SK-N-MC (cell line): ENCODE results near the gene NHSL2.

Source experiments
- EZH2 ChIP-seq: fragments of 200-600 bp; sonication (generic); IDR thresholded peaks from one replicate; pipeline ENCODE4 v1.6.1; 2017; ENCODE audit warnings: antibody characterized with exemption
- FOXP2 ChIP-seq: optimal IDR thresholded peaks from 2 replicates; pipeline ENCODE3; 2011; ENCODE audit warnings: mild to moderate bottlenecking, moderate library complexity; ENCODE audit not compliant: insufficient read depth; ENCODE audit errors: extremely low read length, control extremely low read depth
- POLR2AphosphoS5 ChIP-seq: IDR thresholded peaks from 2 replicates; pipeline ENCODE4 v1.6.1; 2012; ENCODE audit warnings: mild to moderate bottlenecking, low read depth, low read length, borderline replicate concordance

DNA sequence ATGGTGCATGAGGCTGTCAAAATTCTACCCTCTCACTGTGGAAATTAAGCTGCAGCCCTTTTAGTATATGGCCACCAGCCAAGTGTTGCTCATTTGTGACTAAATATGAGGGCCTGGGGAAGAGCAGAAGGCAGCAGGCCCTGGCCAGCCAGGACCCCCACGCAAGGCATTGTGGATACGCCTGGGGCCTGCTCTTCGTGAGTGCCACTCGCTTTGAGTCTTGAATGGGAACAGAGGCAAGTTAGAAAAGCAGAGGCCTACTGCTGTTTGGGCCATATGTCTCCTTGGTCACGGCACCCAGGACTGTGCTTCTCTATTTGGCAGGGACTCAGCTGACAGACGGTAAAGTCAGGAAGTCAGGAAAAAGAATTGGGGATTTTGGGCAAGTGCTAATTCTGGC is 210.2 kb downstream of the NHSL2 start:
- TF ChIP-seq EZH2 (no peak), POLR2AphosphoS5 (no peak), FOXP2 (no peak)
